ENCODE data around the gene CLEC4G.
"Not testable (repeated sequence)": the region's sequence is repeated elsewhere in the genome, so short reads cannot be mapped to it uniquely, and the experiment has no call there.

The CLEC4G gene

DNA sequence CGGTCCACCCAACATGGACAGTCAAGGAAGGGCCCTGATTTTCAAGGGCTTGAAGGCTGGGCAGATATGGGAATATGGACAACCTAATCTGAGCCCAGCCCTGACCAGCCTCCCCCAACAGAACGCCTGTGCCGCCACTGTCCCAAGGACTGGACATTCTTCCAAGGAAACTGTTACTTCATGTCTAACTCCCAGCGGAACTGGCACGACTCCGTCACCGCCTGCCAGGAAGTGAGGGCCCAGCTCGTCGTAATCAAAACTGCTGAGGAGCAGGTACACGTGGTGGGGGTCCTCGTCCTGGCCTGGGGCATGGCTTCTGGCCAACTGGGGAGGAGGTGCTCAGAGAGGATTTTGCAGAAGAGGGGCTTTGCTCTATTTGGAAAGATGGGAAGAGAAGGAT lies 34.6 kb upstream of the CLEC4G start:
- H3K27me3 ChIP-seq (ENCODE audit: control insufficient read depth in 1 of 2, insufficient read depth in 2 of 2, low read length in 2 of 2) = peaks cover 0 to 5% of the 10 kb centered on the region in 2 donors
- H3K27ac ChIP-seq (ENCODE audit: low read depth, low read length) = no peak overlapping the region
- no peaks in the 10 kb centered on the region for H3K36me3 ChIP-seq (ENCODE audit: control insufficient read depth in 1 of 2, insufficient read depth in 2 of 2, low read length in 2 of 2)
- H3K9me3 ChIP-seq (ENCODE audit: control insufficient read depth in 1 of 2, low read length in 2 of 2) = no peaks in the 10 kb centered on the region
- no peak overlapping the region for H3K9ac ChIP-seq (ENCODE audit: low read depth in 1 of 2, low read length in 2 of 2)
- H3K4me1 ChIP-seq (ENCODE audit: control insufficient read depth in 1 of 2, insufficient read depth in 2 of 2, low read length in 2 of 2) = no peaks in the 10 kb centered on the region
- no peak overlapping the region for H3K4me3 ChIP-seq (ENCODE audit: low read depth in 1 of 2, low read length in 2 of 2)

DNA sequence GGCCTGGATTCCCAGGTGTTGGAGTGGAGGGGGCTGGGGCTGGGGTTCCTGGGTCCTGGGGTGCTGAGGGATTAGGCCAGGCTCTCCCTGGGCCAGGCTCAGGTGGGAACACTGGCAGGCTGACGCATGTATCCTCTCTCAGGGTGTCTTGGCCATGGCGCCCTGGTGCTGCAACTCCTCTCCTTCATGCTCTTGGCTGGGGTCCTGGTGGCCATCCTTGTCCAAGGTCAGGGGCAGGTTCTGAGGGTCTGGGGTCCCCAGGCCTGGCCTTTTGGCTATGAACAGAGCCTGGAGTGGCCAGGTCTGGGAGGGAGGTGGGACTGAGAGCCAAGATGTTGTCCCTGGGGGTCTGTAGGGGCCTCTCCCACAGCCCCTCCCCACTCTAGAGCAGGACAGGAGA lies 33.1 kb upstream of the CLEC4G start:
- H3K27me3 ChIP-seq (ENCODE audit: control insufficient read depth in 1 of 2, insufficient read depth in 2 of 2, low read length in 2 of 2) = not testable (repeated sequence)

DNA sequence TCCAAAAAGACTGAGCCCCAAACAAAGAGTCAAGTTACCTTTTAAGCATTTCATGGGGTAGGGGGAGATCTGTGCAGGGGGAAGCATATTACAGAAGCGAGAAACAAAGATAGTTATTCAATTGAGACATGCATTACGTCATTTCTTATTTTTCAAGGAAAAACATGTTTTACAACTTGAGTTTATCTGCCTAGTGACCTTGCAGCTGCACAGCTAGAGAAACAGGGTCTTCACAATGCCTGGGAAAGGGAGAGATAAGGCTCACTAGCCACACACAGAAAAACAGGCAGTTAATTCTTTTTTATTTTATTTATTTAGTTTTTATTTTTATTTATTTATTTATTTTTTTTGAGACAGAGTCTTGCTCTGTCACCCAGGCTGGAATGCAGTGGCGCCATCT lies 32.2 kb upstream of the CLEC4G start:
- not testable (repeated sequence) for H3K36me3 ChIP-seq (ENCODE audit: control insufficient read depth in 1 of 2, insufficient read depth in 2 of 2, low read length in 2 of 2); H3K27me3 ChIP-seq (ENCODE audit: control insufficient read depth in 1 of 2, insufficient read depth in 2 of 2, low read length in 2 of 2); H3K9ac ChIP-seq (ENCODE audit: low read depth in 1 of 2, low read length in 2 of 2)

More for the DNA sequence above, 33.1 kb upstream of the CLEC4G start:
- H3K4me1 ChIP-seq (ENCODE audit: control insufficient read depth in 1 of 2, insufficient read depth in 2 of 2, low read length in 2 of 2); H3K27ac ChIP-seq (ENCODE audit: low read depth, low read length); H3K9ac ChIP-seq (ENCODE audit: low read depth in 1 of 2, low read length in 2 of 2); H3K36me3 ChIP-seq (ENCODE audit: control insufficient read depth in 1 of 2, insufficient read depth in 2 of 2, low read length in 2 of 2); H3K9me3 ChIP-seq (ENCODE audit: control insufficient read depth in 1 of 2, low read length in 2 of 2); H3K4me3 ChIP-seq (ENCODE audit: low read depth in 1 of 2, low read length in 2 of 2): not testable (repeated sequence)

DNA sequence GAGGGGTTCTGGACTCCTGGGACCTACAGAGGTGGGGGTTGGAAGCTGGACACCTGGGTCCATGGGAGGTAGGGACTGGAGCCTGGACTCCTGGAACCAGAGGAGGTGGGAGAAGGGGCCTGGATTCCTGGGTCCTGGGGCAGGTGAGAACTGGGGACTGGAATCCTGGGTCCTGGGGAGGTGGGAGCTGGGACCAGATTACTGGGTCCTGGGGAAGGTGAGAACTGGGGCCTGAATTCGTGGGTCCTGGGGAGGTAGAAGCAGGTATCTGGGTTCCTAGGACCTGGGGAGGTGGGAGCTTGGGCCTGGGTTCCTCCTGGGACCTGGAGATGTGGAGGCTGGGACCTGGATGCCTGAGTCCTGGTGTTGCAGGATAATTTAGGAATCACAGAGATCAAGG lies 31.8 kb upstream of the CLEC4G start:
- Histone ChIP-seq H3K27me3 (ENCODE audit: control insufficient read depth in 1 of 2, insufficient read depth in 2 of 2, low read length in 2 of 2) (peaks cover 0 to 9% of the 10 kb centered on the region in 2 donors), H3K27ac (ENCODE audit: low read depth, low read length) (no peak overlapping the region), H3K4me1 (ENCODE audit: control insufficient read depth in 1 of 2, insufficient read depth in 2 of 2, low read length in 2 of 2) (no peaks in the 10 kb centered on the region), H3K9ac (ENCODE audit: low read depth in 1 of 2, low read length in 2 of 2) (no peak overlapping the region), H3K4me3 (ENCODE audit: low read depth in 1 of 2, low read length in 2 of 2) (no peak overlapping the region), H3K9me3 (ENCODE audit: control insufficient read depth in 1 of 2, low read length in 2 of 2) (peaks cover under 1 to 5% of the 10 kb centered on the region in 2 donors), H3K36me3 (ENCODE audit: control insufficient read depth in 1 of 2, insufficient read depth in 2 of 2, low read length in 2 of 2) (no peaks in the 10 kb centered on the region)

More for the DNA sequence above, 32.2 kb upstream of the CLEC4G start:
- H3K9me3 ChIP-seq (ENCODE audit: control insufficient read depth in 1 of 2, low read length in 2 of 2); H3K4me1 ChIP-seq (ENCODE audit: control insufficient read depth in 1 of 2, insufficient read depth in 2 of 2, low read length in 2 of 2); H3K4me3 ChIP-seq (ENCODE audit: low read depth in 1 of 2, low read length in 2 of 2); H3K27ac ChIP-seq (ENCODE audit: low read depth, low read length): not testable (repeated sequence)

DNA sequence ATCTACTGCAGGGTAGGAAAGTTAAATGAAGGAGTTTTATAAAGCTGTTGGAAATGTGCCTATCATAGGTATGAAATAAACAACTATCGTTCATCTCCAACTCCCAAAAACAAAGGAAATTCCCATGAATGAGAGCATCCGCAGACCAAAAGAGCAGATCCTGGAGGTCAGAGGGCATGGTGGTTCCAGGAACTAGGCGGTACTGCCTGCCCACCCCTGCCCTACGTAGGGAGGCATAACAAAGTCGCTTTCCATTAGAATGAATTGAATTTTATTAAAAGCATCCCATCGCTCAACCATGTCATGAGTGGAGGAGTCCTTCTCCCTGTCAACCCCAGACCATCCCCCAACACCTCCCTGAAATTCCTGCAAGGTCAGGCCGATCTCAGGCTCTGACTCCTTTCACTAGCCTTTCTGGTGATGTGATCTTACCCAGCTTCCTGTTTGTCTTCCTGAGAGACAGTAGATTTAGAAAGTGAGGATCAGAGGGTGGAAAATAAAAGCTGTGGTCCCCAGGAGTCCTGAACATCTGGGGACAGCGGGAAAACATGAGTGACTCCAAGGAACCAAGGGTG lies 30.9 kb upstream of the CLEC4G start, which contains the start of gene CLEC4M:
Gene CLEC4M, plus strand, starts transcription at position 525 of the 575 bp plus-strand sequence. Its CDS starts 24 bp downstream, at position 549.
- Histone ChIP-seq H3K27me3 (ENCODE audit: control insufficient read depth in 1 of 2, insufficient read depth in 2 of 2, low read length in 2 of 2) (peaks cover 0 to 9% of the 10 kb centered on the region in 2 donors), H3K4me3 (ENCODE audit: low read depth in 1 of 2, low read length in 2 of 2) (no peak within 1 kb of the TSS), H3K36me3 (ENCODE audit: control insufficient read depth in 1 of 2, insufficient read depth in 2 of 2, low read length in 2 of 2) (no peaks in the 10 kb centered on the region), H3K27ac (ENCODE audit: low read depth, low read length) (no peak within 1 kb of the TSS), H3K9me3 (ENCODE audit: control insufficient read depth in 1 of 2, low read length in 2 of 2) (peaks cover 3 to 5% of the 10 kb centered on the region in 2 donors), H3K9ac (ENCODE audit: low read depth in 1 of 2, low read length in 2 of 2) (no peak within 1 kb of the TSS), H3K4me1 (ENCODE audit: control insufficient read depth in 1 of 2, insufficient read depth in 2 of 2, low read length in 2 of 2) (no peaks in the 10 kb centered on the region)

DNA sequence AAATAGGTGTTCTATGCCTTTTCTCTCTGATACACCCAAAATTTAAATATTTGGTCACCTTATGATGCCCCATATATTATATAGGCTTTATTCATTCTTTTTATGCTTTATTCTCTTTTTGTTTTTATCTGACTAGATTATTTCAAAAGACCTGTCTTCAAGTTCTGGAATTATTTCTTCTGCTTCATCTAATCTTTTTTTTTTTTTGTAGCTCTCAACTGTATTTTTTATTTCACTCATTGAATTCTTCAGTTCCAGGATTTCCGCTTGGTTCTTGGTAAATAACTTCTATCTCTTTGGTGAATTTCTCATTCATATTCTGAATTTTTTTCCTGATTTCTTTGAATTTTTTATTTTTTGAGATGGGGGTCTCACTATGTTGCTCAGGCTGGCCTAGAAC lies 27.2 kb upstream of the CLEC4G start:
- Histone ChIP-seq H3K27me3 (ENCODE audit: control insufficient read depth in 1 of 2, insufficient read depth in 2 of 2, low read length in 2 of 2) (peaks cover 0 to 3% of the 10 kb centered on the region in 2 donors), H3K27ac (ENCODE audit: low read depth, low read length) (no peak overlapping the region), H3K4me3 (ENCODE audit: low read depth in 1 of 2, low read length in 2 of 2) (no peak overlapping the region), H3K36me3 (ENCODE audit: control insufficient read depth in 1 of 2, insufficient read depth in 2 of 2, low read length in 2 of 2) (no peaks in the 10 kb centered on the region), H3K4me1 (ENCODE audit: control insufficient read depth in 1 of 2, insufficient read depth in 2 of 2, low read length in 2 of 2) (no peaks in the 10 kb centered on the region), H3K9ac (ENCODE audit: low read depth in 1 of 2, low read length in 2 of 2) (no peak overlapping the region), H3K9me3 (ENCODE audit: control insufficient read depth in 1 of 2, low read length in 2 of 2) (peaks cover 14 to 16% of the 10 kb centered on the region in 2 donors)

DNA sequence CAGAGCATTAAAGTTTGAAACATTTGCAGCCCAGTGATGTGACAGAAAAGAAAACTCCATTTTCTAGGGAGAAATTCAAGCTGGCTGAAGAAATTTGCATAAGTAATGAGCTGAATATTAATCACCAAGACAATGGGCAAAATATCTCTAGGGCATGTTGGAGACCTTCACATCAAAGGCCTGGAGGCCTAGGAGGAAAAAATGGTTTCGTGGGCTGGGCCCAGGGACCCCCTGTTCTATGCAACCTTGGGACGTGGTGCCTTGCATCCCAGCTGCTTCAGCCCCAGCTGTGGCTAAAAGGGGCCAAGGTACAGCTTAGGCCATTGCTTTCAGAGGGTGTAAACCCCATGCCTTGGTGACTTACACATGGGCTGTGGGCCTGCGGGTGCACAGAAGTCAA lies 25.4 kb upstream of the CLEC4G start:
- H3K4me1 ChIP-seq (ENCODE audit: control insufficient read depth in 1 of 2, insufficient read depth in 2 of 2, low read length in 2 of 2) = no peaks in the 10 kb centered on the region
- H3K36me3 ChIP-seq (ENCODE audit: control insufficient read depth in 1 of 2, insufficient read depth in 2 of 2, low read length in 2 of 2) = no peaks in the 10 kb centered on the region
- no peak overlapping the region for H3K4me3 ChIP-seq (ENCODE audit: low read depth in 1 of 2, low read length in 2 of 2)
- no peak overlapping the region for H3K27ac ChIP-seq (ENCODE audit: low read depth, low read length)
- H3K9ac ChIP-seq (ENCODE audit: low read depth in 1 of 2, low read length in 2 of 2) = no peak overlapping the region
- peaks cover 0 to 3% of the 10 kb centered on the region in 2 donors for H3K27me3 ChIP-seq (ENCODE audit: control insufficient read depth in 1 of 2, insufficient read depth in 2 of 2, low read length in 2 of 2)
- peaks cover 14 to 16% of the 10 kb centered on the region in 2 donors for H3K9me3 ChIP-seq (ENCODE audit: control insufficient read depth in 1 of 2, low read length in 2 of 2)

DNA sequence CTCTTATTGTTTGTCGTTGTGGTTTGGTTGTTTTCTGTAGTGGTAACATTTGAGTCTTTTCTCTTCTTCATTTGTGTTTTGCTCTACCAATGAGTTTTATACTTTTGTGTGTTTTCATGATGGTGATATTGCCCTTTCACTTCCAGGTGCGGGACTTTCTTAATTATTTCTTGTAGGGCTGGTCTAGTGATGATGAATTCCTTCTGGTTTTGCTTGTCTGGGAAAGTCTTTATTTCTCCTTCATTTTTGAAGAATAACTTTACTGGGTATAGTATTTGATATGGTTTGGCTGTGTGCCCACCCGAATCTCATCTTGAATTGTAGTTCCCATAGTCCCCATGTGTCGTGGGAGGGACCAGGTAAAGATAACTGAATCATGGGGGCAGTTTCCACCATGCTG lies 24.3 kb upstream of the CLEC4G start:
- Histone ChIP-seq H3K9ac (ENCODE audit: low read depth in 1 of 2, low read length in 2 of 2) (no peak overlapping the region), H3K4me3 (ENCODE audit: low read depth in 1 of 2, low read length in 2 of 2) (no peak overlapping the region), H3K27ac (ENCODE audit: low read depth, low read length) (no peak overlapping the region), H3K4me1 (ENCODE audit: control insufficient read depth in 1 of 2, insufficient read depth in 2 of 2, low read length in 2 of 2) (no peaks in the 10 kb centered on the region), H3K36me3 (ENCODE audit: control insufficient read depth in 1 of 2, insufficient read depth in 2 of 2, low read length in 2 of 2) (no peaks in the 10 kb centered on the region), H3K9me3 (ENCODE audit: control insufficient read depth in 1 of 2, low read length in 2 of 2) (peaks cover 14 to 16% of the 10 kb centered on the region in 2 donors), H3K27me3 (ENCODE audit: control insufficient read depth in 1 of 2, insufficient read depth in 2 of 2, low read length in 2 of 2) (peaks cover 0 to 3% of the 10 kb centered on the region in 2 donors)

DNA sequence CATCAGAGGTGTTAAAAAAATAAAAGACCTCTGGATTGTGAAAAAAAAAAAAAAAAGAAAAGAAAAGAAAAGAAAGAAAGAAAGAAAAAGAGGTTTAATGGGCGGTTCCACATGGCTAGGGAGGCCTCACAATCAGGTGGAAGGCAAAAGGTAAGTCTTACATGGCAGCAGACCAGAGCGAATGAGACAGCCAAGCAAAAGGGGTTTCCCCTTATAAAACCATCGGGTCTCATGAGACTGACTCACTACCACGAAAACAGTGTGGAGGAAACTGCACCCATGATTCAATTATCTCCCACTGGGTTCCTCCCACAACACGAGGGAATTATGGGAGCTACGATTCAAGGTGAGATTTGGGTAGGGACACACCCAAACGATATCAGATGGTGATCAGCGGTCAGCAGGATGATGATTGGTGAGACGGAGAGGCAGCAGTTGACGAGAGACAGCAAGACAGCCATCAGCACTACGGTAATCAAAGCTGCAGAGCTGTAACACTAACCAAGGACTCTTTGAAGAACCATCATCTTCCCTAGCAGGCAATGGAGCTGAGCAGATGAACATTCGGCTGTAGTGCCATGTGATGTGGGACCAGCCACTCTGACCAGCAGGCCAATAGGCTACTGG lies 19.4 kb upstream of the CLEC4G start:
- Histone ChIP-seq H3K4me1 (ENCODE audit: control insufficient read depth in 1 of 2, insufficient read depth in 2 of 2, low read length in 2 of 2) (no peaks in the 10 kb centered on the region), H3K36me3 (ENCODE audit: control insufficient read depth in 1 of 2, insufficient read depth in 2 of 2, low read length in 2 of 2) (no peaks in the 10 kb centered on the region), H3K27me3 (ENCODE audit: control insufficient read depth in 1 of 2, insufficient read depth in 2 of 2, low read length in 2 of 2) (no peaks in the 10 kb centered on the region), H3K4me3 (ENCODE audit: low read depth in 1 of 2, low read length in 2 of 2) (no peak overlapping the region), H3K9me3 (ENCODE audit: control insufficient read depth in 1 of 2, low read length in 2 of 2) (peaks cover 0 to 1% of the 10 kb centered on the region in 2 donors), H3K27ac (ENCODE audit: low read depth, low read length) (no peak overlapping the region), H3K9ac (ENCODE audit: low read depth in 1 of 2, low read length in 2 of 2) (no peak overlapping the region)

DNA sequence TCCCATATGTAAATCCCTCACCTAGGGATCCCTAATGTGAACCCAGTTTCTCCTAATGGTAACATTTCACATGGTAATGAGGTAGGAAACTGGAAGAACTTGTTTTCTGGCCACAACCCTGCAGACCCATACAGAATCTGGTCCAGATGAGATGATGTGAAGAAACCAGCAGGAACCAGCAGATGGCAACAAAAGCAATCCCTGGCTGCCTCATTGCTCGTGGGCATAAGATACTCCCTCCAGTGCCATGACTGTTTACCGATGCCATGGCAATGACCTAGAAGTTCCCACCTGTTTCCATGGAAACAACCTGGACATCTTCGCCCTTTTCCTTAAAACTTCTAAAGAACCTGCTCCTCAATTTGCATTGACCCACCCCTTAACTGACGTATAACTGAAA lies 16.8 kb upstream of the CLEC4G start:
- Histone ChIP-seq H3K4me1 (ENCODE audit: control insufficient read depth in 1 of 2, insufficient read depth in 2 of 2, low read length in 2 of 2) (no peaks in the 10 kb centered on the region), H3K9me3 (ENCODE audit: control insufficient read depth in 1 of 2, low read length in 2 of 2) (no peaks in the 10 kb centered on the region), H3K4me3 (ENCODE audit: low read depth in 1 of 2, low read length in 2 of 2) (no peak overlapping the region), H3K9ac (ENCODE audit: low read depth in 1 of 2, low read length in 2 of 2) (no peak overlapping the region), H3K27me3 (ENCODE audit: control insufficient read depth in 1 of 2, insufficient read depth in 2 of 2, low read length in 2 of 2) (no peaks in the 10 kb centered on the region), H3K27ac (ENCODE audit: low read depth, low read length) (no peak overlapping the region), H3K36me3 (ENCODE audit: control insufficient read depth in 1 of 2, insufficient read depth in 2 of 2, low read length in 2 of 2) (no peaks in the 10 kb centered on the region)
